HTR-8/SVneo (cell line): ENCODE results near the gene FRMD4A.

Experiments used
- DNase-seq: peaks from one replicate; pipeline ENCODE4 v3.0.0; 2011; ENCODE audit warnings: low spot score, mixed read lengths; ENCODE audit not compliant: insufficient read length
- FAIRE-seq: peaks from 2 replicates; lab custom pipeline; 2011; peaks lifted over from hg19 to GRCh38; lab: Jason Lieb, UNC

Gene FRMD4A

DNA sequence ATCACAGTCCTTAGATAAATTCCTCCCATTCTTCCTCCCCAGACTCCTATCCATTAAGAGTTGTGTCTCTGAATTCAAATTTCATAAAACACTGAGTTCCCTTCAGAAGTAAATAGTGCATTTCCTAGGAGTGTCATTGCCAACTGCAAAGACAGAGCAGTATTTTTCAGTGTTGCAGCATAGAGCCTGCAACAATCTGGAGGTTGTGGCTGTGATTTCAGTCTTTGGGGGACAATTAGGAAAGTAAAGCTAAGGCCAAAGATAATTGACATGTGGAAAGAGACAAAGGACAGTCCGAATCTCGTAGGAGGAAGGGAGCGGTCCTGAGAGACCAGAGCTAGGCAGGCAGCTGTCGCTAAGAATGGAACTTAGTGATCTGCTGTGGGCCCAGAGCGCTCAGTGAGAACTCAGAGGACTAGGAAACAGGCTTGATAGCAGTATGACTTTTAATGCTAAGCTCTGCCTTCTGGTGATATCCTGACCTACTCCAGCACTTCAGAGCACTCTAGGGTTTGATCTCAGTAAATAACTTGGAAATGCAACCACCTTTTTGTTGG, 697.8 kb downstream of the FRMD4A start:
- FAIRE-seq = no peak
- no peak for DNase-seq

DNA sequence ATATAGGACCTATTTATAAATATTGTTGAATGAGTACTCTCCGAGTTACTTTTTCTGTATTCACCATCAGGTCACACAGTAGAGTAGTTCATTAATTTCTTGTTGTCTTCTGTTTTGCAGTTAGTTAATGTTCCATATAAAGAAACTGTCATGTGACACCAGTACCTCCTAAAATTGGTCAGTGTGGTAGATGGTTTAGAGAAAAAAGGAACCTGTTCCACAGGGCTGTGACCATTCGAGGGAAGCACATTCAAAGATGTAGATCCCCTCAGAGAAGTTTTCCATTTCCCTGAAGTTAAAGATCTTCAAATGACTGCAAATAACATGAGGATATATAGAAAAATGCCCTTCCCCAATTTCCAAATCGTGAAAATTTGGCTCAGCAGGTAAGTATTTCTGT, 698.3 kb downstream of the FRMD4A start:
- FAIRE-seq (no peak), DNase-seq (no peak)

DNA sequence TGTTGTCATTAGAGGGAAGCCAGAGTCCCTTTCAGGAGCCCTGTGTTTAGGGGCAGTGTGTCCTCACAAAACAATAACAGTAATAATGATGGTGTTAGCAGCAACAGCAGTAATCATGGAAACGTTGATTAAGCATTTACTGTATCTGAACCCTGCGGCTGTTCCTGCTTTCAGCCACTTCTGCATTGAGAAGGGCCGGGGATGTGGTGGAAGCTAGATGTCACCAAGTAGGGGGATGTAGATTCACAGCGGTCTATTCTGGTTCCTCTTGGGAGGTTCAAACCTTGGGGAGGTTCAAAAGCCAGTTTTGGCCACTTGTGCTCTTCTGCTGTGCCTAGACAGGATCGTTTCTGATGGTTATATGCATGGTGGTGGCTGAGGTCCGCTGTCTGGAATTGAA, 699.1 kb downstream of the FRMD4A start:
- DNase-seq = no peak
- no peak for FAIRE-seq

DNA sequence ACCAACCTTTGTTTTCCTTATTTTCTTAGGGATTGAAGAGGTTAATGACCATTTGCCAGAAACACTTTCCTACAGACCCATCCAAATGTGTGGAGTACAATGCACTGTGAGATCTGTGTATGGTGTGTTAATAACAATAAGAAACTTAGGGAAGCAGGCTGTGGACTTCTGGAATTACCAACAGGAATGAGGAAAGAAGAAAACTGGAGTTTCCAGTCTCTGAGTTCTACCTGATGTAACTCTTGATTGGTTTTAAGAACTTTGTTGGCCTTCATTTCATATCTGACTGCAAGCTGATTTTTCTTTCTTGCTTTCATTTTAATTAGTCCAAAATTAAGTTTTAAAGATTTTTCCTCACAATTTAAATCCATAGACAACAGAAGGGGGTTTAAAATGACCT, 700.5 kb downstream of the FRMD4A start:
- DNase-seq (no peak), FAIRE-seq (no peak)

DNA sequence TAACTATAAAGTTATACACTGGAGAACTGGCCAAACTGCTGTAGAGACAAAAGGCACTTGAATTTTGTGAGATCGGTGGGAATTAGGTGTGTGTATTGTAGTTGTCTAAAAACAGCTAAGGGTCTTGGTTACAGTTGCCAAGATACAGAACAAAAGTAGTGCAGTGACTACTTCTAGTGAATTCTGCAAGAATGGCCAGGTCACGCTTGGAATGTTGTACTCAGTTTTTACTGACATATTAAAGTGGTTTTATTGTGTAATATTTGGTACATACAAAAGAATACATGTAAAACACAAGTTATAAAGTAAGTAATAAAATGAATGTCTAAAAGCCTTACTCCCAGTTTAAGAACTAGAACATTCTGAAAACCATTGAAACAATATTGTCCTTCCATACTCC, 701.6 kb downstream of the FRMD4A start:
- DNase-seq = no peak
- FAIRE-seq = no peak

DNA sequence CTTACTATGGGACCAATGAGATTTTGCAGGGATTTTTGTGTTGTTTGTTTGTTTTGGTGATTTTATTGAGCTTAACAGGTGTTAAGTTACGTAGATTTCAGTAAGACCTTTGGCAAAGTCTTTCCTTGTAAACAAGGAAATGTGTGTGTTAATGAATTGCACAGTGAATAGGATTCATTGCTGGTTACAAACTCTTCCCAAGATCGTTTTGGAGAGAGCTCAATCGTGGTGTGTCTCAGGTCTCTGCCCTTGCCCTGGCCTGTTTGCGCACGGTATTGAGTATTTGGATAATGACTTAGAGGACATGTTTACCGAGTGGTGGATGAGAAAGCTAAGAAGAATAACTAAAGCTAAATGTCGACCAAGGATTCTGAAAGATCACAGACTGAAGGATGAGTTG, 702.1 kb downstream of the FRMD4A start:
- no peak for FAIRE-seq
- DNase-seq = no peak

DNA sequence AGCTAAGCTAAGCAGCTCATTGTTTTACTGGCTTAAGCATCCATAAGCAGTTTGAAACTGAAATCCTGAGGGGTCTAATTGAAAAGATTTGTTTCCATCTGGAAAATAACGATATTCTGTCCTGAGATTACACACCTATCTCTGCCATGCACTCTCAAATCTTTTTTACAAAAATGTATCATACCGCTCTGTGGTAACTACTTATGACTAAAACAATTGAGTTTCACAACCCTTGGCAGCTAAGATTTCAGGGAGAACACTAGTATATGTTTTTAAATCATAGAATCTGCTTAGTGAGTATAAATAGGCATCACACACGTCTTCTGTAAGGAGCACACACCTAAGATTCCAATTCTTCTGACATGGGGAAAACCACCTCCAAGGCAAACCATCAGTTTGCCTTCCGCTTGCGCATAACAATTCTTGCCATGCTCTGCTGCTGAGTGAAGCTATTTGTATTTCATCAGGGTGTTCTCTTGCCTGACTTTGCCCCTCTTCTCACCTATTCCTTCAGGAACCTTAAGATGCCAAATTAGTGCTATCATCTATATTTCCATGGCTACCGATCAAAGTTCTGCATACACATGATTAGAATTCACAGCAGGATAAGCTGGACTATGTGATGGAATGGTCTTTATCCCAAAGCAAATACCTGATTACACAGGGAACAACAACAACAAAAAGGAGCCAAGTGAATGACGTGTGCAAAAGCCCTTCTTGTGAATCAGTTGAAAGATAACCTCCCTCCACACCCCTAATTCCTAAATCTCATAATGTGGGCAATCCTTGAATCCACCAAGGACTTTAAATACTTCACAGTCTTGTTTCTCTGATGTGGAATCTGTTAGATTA, 703.0 kb downstream of the FRMD4A start:
- no peak for FAIRE-seq
- DNase-seq = no peak

DNA sequence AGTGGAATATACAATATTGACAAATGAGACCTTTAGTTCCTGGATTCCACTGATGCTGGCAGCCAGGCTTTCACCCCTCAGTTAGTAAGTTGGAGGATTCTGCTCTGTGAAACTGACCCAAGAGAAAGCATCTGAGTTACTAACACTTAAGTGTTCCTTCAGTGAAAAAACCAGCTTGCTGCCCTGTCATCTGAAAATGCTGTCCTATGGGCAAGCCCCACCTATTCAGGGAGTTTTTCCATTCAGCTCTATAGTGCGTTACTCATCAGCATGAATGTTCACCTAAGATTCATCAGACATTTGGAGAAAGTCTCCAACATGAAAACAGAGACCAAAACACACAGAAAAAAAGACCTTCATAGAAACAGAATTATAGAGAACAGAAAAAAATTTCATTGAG, 706.1 kb downstream of the FRMD4A start:
- FAIRE-seq (no peak), DNase-seq (no peak)

DNA sequence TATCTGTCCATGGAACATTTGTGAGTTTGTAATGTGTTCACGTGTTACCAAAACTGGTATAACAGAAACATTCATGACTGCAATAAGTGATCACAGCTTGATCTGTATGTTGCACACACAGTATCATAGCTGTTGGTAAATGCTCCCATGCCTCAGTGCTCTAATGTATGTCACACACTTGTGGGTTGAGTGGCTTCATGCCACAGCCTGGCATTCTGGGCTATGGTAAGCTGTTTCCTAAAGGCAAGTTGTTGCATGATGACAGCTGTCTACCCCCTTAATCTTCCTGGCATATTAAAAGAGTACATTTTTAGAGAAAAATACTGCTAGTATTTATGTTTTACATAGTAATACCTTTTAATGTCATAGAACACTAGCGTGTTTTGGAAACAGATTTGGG, 708.8 kb downstream of the FRMD4A start:
- FAIRE-seq (peak; percentile 4), DNase-seq (no peak)

DNA sequence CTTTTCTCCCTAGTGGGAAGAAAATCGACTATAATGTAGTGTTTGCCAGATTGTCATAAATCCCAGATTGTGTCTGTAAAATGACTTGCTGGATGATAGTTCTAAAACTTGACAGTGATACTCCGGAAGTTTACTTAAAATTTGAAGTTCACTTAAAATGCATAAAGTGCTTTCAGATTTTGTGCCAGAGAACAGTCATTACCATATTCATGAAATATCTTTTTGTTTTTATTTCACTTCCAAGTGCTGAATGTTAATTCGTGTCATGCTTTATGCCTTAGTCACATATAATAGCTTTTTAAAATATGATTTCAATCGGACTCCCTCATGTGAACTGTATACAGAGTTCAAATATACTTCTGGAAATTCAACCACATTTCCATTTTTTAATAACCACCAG, 713.6 kb downstream of the FRMD4A start:
- FAIRE-seq (no peak), DNase-seq (no peak)

DNA sequence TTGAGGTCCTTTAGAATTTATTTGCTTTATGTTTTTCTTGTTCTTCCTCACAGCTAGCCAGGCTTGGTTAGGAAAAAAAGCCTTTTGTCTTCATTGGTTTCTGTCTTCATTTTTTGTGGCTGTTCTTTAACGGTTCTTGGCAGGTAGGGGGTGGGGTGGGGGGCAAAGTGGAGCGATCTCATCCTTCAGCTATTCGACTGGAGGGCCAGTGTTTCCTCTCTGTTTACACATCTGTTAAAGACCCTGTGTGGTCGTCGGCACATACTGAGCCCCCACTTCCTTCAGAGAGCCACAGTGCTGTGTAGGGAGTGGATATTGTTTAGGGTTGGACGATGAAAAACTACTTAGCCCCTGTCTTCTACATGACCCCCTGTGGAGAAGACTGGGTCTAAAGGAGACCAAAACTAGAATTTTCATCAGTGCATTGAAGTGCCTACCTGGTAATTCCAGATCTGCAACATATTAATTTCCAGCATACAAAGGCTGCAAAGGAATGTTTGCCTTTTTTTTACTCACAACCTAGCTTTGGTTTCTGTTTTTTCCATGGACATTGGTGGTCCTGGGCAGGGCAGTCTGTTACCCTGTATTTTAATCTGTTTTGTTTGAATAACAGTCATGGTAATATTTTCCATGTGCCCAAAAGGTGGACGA, 714.9 kb downstream of the FRMD4A start:
- DNase-seq (no peak), FAIRE-seq (no peak)

DNA sequence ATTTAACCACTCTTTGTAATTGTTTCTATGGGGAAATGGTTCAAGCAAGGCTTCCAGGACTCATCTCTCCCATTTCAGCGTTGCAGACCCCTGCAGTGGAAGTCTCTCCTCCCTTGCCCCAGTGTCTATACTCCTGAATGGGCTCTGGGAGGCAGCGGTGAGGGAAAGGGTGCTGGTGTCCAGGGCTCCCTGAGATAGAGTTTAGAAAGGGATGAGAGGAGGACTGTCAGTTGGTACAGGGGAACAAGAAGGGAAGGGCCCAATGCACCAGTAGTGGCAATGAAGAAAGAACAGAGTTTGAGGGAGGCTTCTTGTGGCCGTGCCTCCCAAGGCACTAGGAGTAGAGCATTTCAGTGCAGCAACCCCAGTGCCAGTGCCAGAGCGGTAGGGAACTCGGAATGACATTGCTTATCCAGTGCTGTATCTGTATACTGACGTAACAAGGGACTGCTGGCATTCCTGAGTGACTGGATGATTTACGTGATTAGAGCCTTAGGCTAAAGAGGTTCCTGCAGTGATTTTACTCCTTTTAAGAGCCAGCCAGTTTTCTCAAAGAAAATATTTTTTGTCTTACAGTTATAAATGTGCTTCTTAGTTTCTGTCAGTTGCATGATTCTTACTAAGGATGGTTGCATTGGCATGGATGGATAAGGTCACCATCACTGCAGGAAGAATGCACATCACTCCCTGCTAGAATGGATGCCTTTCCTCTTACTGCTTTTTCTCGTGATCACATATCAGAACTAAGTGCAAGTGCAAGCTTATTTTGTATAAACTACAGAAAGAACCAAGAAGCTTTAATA, 716.0 kb downstream of the FRMD4A start:
- peak; percentile 68 for FAIRE-seq
- DNase-seq = peak; percentile 80

DNA sequence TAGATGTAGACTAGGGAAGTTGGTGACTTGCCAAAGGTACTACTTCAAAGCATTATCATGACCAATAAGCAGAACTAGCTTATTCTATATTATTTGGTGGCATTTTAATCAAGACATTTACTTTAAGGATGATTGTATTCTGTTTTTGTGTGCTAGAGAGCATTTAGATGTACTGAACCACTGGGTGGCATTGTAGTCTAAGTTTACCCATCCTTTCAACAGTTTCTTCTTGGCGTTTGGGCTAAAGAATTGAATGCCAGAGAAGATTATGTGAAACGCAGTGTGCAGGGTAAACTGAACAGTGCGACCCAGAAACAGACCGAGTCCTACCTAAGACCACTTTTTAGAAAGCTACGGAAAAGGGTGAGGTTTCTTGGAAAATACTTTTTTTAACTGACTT, 717.2 kb downstream of the FRMD4A start:
- DNase-seq (peak; percentile 46), FAIRE-seq (peak; percentile 46)

DNA sequence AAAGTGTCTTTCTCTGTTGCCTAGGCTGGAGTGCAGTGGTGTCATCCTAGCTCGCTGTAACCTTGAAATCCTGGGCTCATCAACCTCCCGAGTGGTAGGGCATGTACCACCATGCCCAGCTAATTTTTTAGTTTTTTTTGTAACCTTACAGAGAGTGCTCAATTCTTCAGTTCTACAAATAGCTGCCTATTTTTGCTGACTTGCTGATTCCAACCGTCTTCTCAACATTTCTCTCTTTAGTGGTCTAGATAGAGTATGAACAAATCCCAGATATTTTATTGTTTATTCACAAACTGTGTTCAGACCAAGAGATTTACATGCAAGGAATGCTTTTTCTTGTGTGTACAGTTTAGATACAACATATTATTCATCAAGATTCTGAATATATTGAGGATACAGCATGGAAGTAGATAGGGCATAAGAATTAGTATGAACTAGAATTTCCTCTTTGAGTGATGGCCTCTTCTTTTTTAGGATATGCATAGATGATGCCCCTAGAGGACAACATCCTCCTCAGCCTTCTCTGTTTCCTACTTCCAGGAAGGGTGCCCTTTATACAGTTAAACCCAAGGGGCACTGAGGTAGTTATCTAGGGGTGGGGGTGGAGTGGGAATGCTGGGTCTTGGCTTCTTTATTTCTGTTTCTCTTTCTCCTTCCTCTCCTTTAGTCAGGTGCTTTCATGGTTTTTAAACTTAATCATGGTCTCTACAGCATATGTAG, 717.9 kb downstream of the FRMD4A start:
- DNase-seq (no peak), FAIRE-seq (no peak)

DNA sequence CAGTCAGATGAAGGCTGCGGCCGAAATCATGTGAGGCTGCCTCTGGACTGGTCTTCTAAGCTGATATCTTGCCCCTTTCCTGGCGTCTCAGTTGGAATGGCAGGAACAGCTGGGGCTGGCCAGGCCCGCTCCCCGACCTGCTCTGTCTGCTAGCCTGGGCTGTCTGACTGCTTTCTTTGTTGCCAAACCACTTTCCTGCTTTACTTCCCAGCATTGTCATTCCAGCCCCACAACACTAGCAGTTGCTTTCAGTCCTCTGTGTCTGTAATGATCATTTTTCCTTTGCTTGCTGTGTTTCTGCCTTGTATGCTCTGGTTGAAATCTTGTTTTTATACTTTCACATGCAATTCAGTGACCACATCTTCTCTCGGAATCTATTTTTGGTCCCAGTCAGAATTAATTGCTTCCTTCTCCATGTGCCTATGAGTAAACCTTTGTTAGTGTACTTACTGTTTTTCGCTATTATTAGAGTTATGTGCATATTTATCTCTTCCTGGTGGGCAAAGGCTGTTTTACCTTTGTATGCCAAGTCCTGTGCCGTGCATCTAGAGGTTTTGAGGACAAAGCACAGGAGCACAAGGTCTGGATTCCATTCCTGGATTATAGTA, 722.4 kb downstream of the FRMD4A start:
- DNase-seq = no peak

DNA sequence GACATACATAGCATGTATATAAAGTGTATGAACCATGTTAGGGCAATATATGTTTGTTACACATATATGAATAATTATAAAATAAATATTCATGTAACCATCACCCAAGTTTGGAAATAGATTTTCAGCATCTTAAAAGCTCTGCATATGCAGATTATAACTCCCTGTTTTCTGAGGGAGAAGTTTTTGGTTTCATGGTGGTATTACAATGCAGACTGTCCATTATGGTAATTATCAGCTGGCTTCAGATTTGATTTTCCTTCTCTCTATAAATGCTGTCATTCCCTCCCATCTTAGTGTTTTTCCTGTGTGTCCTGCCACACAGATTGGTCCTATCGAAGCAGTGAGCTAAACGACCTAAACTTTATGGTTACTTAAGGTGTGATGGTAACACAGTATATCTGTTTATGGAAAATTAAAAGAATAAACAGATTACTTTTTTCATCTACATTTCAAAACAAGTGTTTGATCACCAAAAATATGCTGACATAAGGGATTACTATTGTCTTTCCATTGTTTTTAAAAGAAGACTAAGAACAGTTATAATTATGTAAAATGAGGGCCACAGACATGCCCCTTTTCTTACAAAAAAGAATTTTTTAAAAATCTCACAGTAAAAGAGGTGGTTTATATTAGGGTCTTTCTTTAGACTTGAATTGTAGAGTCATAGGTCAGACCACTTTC, 726.2 kb downstream of the FRMD4A start:
- FAIRE-seq = no peak

More for the DNA sequence above, 722.4 kb downstream of the FRMD4A start:
- no peak for FAIRE-seq

DNA sequence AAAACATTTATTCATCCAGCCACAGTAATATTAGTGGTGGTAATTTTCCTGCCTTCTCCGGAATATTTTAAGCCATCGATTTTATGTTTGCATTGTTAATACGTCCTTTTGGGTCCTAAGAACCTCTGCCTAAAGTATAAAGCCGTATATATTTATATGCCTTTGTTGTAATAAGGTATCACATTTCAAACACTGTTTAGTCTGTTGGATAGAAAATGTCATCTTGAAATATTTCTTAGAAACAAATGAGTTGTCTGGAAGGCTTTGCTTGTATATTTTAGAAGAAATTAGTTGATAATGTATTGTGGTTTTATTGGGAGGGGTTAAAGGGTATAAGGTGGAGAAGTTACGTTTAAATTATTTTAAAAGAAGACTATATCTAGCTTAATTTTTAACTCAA, 732.8 kb downstream of the FRMD4A start:
- FAIRE-seq = no peak
- no peak for DNase-seq

More for the DNA sequence above, 726.2 kb downstream of the FRMD4A start:
- no peak for DNase-seq

DNA sequence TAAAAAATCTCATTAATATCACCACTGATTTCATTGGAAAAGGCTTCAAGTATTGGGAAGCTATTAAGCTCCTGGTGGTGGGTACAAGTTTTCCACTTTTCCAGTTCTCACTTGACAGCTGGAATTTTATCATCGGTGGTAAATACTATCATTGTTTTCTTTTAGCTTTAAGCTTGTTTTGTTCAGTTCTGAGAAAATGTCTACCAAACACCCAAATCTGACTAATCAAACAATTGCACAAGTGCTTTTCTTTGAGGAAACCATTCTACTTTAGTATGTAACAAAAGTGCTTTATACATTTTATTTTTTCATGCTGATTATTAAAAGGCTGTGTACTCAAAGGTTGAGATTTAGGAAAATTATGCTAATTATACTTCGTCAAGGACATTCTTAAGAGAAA, 736.1 kb downstream of the FRMD4A start:
- FAIRE-seq (no peak), DNase-seq (no peak)
